GM04503 (cell line): Measurements from ENCODE around the gene PDE4D.
"Not testable (repeated sequence)": the region's sequence is repeated elsewhere in the genome, so short reads cannot be mapped to it uniquely, and the experiment has no call there.

Experiments
- DNase-seq: peaks from one replicate; pipeline ENCODE4 v3.0.0-alpha.2; 2012; ENCODE audit warnings: low read depth

PDE4D gene

GRCh38 chr5:59608745-59609144 is 284.8 kb downstream of the PDE4D start:
- no peak for DNase-seq

GRCh38 chr5:59607138-59607765 is 286.3 kb downstream of the PDE4D start:
- DNase-seq, result no peak

- DNase-seq, result no peak
These were observed 287.6 kb downstream of the PDE4D start for GRCh38 chr5:59605915-59606314.

- DNase-seq, result no peak
These were observed 289.4 kb downstream of the PDE4D start for GRCh38 chr5:59604111-59604510.

GRCh38 chr5:59600998-59601397 is 292.5 kb downstream of the PDE4D start:
- no peak for DNase-seq

- no peak for DNase-seq
These were observed 293.4 kb downstream of the PDE4D start for GRCh38 chr5:59600153-59600552.

GRCh38 chr5:59599729-59600128 is 293.8 kb downstream of the PDE4D start:
- DNase-seq, result no peak

- no peak for DNase-seq
These were observed 295.0 kb downstream of the PDE4D start for GRCh38 chr5:59598547-59598874.

GRCh38 chr5:59597690-59598546 is 295.6 kb downstream of the PDE4D start:
- DNase-seq, result no peak

- no peak for DNase-seq
These were observed 296.8 kb downstream of the PDE4D start for GRCh38 chr5:59596586-59597350.

- not testable (repeated sequence) for DNase-seq
These were observed 299.4 kb downstream of the PDE4D start for GRCh38 chr5:59594118-59594517.

GRCh38 chr5:59593439-59594007 is 300.0 kb downstream of the PDE4D start:
- DNase-seq, result no peak

- no peak for DNase-seq
These were observed 301.4 kb downstream of the PDE4D start for GRCh38 chr5:59592101-59592500.

- DNase-seq, result no peak
These were observed 302.4 kb downstream of the PDE4D start for GRCh38 chr5:59591162-59591561.

GRCh38 chr5:59588922-59589321 is 304.6 kb downstream of the PDE4D start:
- no peak for DNase-seq

- no peak for DNase-seq
These were observed 305.8 kb downstream of the PDE4D start for GRCh38 chr5:59587489-59588337.

- DNase-seq, result no peak
These were observed 306.7 kb downstream of the PDE4D start for GRCh38 chr5:59586841-59587240.

GRCh38 chr5:59584858-59585846 is 308.4 kb downstream of the PDE4D start:
- DNase-seq, result no peak

GRCh38 chr5:59583810-59584562 is 309.5 kb downstream of the PDE4D start:
- no peak for DNase-seq
